Thyroid gland (tissue), 4 donors: ENCODE data around the gene FBXO41.

ENCODE experiments used
- POLR2A ChIP-seq, 2 donors: fragments of 450-650 bp; IDR thresholded peaks; one replicate each; pipeline ENCODE4 v1.6.1; 2017; ENCODE audit warnings: antibody characterized with exemption in 2 of 2, mild to moderate bottlenecking in 2 of 2, moderate library complexity in 1 of 2
- TF ChIP-seq, protein P1 (sequence below), 6 experiments: fragments of 200-600 bp in 3 of 6; fragments of 450-650 bp in 3 of 6; sonication (generic) in 3 of 6; IDR thresholded peaks; one replicate each; pipeline ENCODE4 v1.5.1; 2016 to 2019; ENCODE audit warnings: antibody characterized with exemption in 6 of 6, mild to moderate bottlenecking in 2 of 6, inconsistent platforms in 1 of 6, moderate library complexity in 1 of 6

DNA sequence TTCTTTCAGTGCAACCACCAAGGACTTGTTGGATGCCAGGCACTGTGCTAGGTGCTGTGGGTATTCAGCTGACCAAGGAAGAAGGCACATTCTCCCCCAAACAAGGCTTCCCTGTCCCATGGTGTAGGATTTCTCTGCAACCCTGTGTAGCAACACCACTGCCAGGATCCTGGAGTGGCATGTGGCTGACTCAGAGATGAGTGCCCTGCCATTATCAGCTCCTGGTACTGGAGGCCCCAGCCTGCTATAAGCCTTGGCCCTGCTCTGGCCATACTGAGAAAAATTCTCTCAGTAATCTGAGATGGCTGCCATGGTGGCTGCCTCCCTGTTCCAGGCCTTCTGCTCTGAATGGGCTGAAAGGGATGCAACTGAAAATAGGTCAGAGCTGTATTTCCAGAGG lies 66.0 kb downstream of the FBXO41 start:
- TF ChIP-seq, protein P1, sequence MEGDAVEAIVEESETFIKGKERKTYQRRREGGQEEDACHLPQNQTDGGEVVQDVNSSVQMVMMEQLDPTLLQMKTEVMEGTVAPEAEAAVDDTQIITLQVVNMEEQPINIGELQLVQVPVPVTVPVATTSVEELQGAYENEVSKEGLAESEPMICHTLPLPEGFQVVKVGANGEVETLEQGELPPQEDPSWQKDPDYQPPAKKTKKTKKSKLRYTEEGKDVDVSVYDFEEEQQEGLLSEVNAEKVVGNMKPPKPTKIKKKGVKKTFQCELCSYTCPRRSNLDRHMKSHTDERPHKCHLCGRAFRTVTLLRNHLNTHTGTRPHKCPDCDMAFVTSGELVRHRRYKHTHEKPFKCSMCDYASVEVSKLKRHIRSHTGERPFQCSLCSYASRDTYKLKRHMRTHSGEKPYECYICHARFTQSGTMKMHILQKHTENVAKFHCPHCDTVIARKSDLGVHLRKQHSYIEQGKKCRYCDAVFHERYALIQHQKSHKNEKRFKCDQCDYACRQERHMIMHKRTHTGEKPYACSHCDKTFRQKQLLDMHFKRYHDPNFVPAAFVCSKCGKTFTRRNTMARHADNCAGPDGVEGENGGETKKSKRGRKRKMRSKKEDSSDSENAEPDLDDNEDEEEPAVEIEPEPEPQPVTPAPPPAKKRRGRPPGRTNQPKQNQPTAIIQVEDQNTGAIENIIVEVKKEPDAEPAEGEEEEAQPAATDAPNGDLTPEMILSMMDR (IDR thresholded peaks at IDR 0.05) = no peak
- no peak for TF ChIP-seq POLR2A (IDR thresholded peaks at IDR 0.05)
